Hepatic stellate cell (primary cell): Measurements from ENCODE around the gene INPP5A.

Source experiments
- DNase-seq: peaks from one replicate; pipeline ENCODE4 v3.0.0; 2011; ENCODE audit warnings: low spot score

Gene INPP5A

DNA sequence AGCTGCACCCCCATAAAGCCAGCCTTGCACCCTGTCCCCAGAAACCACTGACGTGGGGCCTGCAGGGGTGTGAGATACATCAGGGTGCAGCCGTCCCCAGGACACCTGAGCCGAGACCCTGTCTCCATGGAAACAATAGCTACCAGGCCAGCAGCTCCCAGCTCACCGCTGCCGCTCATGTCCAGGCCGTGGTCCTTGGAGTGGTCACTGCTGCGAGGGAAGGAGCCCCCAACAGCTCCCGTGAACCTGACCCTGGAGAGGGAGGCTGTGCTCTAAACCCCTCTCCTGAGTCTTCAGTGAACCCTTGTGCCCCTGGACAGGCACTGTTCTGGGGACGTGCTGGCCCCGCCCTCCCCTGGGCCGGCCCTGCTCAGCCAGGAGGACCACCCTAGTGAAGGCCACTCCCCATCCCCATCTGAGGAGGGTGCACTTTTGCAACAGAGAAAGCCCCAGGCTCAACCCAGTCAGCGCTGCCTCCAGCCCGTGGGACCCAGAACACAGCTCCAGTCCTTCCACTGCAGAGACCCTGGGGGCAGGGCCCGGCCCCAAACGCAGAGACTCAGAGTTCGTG lies 19.6 kb upstream of the INPP5A start:
- no peak for DNase-seq

GRCh38 chr10:132518572-132519381 lies 18.8 kb upstream of the INPP5A start:
- no peak for DNase-seq

GRCh38 chr10:132519382-132520176 lies 18.0 kb upstream of the INPP5A start:
- no peak for DNase-seq

DNA sequence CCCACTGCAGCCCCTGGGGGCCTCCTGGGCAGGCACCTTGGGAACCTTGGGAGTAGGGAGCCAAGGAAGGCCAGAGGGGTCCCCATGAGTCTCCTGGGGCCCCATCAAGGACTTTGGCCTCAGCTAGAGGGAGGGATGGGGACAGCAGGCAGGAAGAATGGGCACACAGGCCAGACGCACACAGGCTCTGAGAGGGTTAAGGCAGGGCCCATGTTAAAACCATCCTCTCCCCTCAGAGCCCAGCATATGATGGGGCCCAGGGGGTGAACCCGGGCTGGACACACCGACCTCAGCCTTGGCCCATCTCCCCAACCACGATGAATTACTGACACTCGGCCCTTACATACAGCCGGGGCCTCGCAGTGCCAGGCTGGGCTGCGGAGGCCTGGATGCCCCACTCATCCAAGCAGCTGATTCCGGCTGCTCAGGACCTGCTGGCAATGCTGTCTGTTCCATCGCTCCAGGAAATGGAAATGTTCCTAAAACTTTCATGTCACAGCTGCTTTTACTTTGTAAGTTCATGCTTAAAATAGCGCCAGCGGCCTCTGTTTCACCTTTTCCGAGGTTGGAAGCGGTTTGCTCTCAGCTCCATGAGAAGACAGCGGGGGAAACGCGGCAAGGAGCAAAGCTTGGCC lies 17.3 kb upstream of the INPP5A start:
- DNase-seq = peak; percentile 44

DNA sequence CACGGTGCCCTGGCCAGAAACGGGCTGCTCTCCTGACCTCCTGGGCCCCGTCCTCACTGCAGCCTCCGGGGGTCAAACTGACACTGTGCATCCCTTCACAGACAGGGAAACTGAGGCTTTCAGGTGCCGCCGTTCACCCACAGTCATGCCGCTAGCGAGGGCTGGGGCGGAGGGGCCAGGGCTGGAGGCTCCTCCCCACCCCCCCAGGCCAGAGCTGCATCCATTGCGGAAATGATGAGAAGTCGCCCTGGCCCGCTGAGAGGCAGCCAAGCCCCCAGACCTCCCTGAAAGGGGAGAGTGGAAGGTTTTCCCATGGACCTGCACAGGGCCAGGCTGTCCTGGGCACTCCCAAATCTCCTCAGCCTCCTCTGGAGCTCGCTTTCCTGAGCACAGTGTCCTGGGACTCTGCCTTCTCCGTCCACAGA lies 16.5 kb upstream of the INPP5A start:
- DNase-seq = no peak

DNA sequence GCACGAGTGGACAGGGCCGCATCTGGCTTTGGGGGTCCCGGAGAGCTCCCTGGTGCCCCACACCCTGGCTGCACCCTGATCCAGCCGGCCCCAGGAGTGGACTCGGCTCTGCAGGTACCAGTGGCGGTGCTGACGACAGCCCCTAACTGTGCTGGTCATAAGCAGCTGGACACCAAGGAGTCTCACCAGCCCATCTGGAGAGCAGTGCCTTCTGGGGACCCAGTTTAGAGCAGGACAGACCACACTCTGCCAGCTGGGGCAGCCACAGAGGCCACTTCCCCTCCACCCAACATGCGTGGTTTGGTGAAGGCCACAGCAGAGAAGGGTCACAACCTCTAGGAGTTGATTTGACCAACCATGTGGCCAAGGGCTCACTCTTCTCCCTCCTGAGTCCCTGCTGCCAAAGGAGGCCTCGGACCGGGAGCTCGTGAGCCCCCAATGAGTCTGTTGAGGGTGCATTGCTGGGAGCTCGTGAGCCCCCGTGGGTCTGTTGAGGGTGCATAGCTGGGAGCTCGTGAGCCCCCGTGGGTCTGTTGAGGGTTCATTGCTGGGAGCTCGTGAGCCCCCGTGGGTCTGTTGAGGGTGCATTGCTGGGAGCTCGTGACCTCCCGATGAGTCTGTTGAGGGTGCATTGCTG lies 16.0 kb upstream of the INPP5A start:
- DNase-seq = no peak

- DNase-seq = no peak
Measured at GRCh38 chr10:132522521-132523411, 14.8 kb upstream of the INPP5A start.

GRCh38 chr10:132523561-132524442 lies 13.8 kb upstream of the INPP5A start:
- no peak for DNase-seq

DNA sequence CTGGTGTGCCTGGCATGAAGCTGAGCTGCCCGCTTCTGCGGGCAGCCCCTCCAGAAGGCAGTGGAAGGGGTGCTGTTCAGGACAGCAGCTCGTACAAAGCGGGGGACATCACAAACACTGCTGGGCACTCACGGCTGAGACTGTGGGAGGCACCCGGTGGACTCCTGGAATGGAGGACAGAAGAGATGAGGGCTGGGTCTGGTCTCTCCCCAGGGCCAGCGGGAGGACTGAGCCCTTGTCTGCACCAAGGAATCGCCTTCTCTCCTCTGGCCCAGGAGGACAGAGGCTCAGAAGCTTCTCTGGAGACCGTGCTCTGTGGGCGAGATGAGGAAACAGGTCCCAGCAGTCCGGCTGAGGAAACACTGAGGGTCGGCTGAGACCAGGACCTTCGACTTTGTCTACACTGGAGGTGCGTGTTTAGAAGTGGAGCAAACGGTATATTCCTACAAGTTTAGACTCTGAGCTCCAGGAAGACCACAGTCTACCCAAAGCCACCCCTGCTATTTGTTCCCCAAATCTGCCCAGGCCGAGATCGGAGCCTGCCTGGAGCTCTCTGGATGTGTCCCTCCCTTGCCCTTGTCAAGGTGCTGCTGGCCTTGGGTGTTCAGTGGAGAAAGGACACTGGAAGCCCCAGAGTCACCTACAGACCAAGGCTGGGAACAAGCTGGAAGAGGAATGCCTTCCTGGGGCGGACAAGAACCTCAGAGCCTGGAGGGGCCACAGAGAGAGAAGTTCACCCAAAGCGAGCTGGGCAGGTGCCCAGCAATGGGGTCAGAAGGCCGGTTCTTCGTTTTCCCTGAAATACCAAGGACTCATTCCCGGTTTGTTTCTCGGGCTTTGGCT lies 12.9 kb upstream of the INPP5A start:
- no peak for DNase-seq

DNA sequence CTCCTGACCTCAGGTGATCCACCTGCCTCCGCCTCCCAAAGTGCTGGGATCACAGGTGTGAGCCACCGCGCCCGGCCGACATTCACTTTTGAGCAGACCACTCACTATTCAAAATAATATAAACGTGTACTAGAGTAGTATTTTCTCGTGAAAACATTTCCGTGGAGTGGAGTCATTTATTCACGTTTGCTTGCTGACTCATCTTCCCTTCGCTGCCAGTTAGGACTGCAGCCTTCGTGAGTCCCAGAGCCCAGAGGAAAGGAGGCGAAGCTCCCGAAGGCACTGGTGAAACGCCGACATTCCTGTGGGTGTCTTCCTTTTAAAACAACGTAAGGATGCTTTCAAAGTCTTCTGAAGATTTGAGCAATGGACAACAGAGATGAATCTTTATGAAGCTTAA lies 10.9 kb upstream of the INPP5A start:
- DNase-seq = peak; percentile 84

GRCh38 chr10:132527339-132528063 lies 10.1 kb upstream of the INPP5A start:
- no peak for DNase-seq

GRCh38 chr10:132528064-132528691 lies 9.4 kb upstream of the INPP5A start:
- no peak for DNase-seq

GRCh38 chr10:132532179-132532578 lies 5.4 kb upstream of the INPP5A start:
- DNase-seq = no peak

- DNase-seq = peak; percentile 69
Measured at GRCh38 chr10:132532749-132533560, 4.6 kb upstream of the INPP5A start.

- no peak for DNase-seq
Measured at GRCh38 chr10:132533571-132534260, 3.9 kb upstream of the INPP5A start.

DNA sequence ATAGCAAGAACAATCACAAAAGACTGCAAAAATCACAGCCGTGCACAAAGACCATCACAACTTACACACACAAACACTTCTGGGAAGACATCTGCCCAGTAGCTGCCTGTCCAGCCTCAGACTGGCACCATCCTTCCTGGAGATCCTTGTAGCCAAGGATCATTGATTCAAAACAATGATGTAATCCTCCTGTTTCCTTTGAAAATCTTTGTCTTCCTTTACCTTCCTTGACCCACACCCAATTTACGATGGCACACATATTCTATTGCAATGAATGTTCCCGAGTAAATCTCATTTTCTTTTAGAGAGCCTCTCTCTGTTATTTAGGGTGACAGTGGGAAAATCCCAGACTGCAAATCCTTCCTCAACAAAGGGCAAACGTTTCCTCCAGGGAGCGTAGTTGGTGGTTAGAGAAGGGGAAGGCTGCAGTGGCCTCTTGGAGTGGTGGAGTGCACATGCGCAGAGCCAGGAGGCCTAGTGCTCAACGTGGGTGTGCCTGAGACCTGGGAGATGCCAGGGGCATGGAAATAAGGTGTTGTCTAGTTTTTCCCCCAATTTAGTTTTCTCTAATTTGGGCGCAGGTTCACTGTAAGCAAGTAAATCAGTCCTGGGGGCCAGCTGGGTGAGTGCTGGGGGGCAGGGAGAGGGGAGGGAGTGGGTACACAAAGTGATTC lies 3.1 kb upstream of the INPP5A start:
- no peak for DNase-seq
